IPS DF 19.7 (cell line): ENCODE results near the gene KDM2A.
"Not testable (repeated sequence)": the region's sequence is repeated elsewhere in the genome, so short reads cannot be mapped to it uniquely, and the experiment has no call there.

Experiments used
- DNase-seq: peaks from one replicate; pipeline ENCODE4 v3.0.0-alpha.2; 2013; ENCODE audit warnings: low read depth, low spot score

Gene KDM2A

DNA sequence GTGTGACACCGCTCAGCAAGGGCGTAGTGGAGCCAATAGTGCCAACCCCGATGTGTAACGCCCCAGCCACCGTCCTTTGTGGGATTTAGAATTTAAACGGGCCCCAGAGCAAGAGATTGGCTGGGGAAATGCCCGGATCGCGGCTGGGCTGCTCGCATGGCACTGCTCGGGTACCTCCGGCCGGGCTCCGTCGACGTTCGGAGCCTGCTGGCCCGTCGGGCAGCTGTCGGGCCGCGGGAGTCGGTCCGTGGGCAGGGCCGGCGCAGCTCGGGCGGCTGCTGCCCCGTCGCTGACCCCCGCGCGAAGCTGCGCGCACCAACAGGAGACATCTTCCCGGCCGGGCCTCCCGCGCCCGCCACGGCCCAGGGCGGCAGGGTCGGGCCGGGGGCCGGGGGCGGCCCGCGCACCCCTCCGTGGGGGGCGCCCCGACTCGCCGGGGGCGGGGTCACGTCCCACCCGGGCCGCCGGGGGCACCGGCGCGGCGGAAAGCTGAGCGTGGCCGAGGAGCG is 1.3 kb upstream of the KDM2A start:
- no peak for DNase-seq

DNA sequence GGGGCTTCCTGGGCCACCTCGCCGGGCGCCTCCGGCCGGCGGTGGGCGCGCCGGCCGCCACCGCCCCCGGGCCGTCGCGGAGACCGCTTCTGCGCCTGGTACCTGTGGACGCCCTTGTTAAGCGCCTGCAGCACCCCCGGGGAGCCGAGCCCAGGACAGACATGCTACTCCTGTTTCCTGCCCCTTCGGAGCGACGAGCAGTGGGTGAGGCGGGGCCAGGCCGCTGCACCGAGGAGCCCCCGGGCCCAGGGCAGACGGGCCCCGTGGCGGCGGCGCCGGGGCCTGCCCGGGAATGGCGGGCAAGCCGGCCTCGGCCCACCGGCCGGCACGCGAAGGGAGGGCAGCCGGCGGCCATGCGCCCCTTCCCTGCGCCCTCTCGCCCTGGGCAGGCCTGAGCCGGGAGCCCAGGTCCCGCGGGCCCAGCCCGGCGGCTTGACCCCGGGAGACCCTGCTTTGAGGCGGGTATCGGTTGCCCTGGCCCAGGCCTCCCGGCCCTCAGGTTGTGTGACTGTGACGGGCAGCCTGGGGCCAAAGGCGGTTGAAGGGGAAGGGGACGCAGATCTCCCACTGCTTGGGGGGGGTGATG is 789 bp upstream of the KDM2A start:
- DNase-seq = no peak

DNA sequence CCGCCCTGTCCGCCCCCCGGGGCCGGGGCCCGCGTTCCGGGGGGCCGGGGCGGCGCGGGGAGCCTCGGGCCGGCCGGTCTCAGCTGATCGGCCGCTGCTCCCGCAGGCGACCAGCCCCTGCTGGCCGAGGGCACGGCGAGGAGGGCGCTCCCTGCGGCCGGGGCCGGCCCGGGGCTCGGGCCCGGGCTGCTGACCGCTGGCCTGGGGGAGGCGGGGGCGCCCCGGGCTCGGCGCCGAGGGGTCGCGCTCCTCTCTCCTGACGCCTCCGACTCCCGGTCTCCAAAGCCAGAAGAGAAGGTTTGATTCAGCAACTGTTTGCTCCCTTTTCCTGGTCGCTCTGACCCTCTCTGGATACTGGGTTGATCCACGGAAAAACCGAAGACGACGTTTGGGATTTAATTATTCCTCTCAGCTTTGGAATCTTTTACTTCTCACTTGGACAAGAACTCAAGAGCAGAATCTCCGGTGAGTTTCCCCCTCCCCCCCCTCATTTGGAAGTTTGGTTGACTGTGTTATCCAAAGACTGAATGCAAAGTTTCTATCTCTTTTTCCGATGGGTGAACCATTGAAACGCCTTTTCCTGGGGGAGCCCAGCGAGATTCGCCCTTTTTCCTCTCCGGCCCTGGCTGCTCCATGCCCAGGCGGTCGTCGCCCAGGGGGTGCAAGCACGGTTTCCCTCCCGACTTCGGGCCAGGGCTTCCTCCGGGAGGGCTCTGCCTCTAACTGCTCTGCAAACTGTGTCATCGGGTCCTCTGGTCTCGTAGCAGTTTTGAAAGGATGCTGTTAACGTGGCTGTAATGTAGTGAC is 725 bp downstream of the KDM2A start:
- no peak for DNase-seq

DNA sequence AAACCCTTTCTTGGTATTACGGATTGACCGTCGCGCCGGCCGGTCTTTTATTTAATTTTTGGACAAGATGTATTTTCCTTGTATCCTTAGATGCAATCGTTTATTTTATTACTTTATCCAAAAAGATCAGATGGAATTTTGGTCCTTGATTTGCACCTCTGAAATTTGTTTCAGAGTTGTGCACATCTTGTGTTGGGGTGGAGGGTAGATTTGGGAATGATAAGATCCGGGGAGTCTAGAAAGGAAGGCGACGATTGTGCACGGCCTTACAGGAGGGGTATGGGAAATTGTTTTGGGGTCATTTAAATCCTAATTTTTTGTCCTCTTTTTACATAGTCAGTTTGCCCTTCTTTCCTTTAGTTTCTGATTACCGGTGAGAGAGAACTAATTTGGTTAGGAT is 1.4 kb downstream of the KDM2A start:
- DNase-seq = no peak

DNA sequence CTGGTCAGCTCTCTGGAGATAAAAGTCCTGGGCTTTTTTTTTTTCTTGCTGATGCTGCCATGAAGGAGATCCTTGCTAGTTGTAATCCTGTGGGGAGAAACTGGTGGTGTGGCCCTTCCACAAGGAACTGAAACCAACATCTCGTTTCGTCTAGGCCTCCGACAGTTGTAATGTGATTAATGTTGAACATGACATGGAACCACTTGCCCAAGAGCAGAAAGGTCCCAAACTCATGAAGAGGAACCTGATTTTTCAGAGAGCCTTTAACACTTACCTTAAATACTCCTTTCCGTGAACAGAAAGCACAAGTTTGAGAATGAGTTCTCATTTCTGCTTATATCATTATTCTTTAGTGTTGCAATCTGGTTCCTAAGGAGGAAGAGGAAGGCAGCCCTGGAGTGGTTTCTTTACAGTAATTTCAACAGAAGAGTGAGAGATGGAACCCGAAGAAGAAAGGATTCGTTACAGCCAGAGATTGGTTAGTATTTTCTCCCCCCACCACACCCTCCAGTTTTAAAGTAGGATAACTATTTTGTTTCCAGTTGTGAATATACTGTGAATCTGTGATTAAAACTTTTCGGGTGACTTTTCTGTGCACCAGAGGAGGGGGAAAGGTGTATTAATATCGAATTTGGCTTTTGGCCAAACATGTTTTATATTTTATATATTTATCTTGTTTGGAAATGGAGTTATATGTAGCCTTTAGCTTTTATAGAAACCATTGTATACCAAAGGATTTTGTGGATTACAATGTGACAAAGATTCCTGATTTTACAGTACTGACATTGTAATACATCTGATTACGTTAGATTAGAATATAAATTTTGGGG is 2.0 kb downstream of the KDM2A start:
- DNase-seq = no peak

DNA sequence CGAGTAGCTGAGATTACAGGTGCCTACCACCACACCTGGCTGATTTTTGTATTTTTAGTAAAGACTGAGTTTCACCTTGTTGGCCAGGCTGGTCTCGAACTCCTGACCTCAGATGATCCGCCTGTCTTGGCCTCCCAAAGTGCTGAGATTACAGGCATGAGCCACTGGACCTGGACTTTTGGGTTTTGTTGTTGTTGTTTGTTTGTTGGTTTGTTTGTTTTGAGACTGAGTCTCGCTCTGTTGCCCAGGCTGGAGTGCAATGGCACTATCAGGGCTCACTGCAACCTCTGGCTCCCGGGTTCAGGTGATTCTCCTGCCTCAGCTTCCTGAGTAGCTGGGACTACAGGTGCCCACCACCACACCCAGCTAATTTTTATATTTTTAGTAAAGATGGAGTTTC is 4.7 kb downstream of the KDM2A start:
- not testable (repeated sequence) for DNase-seq

DNA sequence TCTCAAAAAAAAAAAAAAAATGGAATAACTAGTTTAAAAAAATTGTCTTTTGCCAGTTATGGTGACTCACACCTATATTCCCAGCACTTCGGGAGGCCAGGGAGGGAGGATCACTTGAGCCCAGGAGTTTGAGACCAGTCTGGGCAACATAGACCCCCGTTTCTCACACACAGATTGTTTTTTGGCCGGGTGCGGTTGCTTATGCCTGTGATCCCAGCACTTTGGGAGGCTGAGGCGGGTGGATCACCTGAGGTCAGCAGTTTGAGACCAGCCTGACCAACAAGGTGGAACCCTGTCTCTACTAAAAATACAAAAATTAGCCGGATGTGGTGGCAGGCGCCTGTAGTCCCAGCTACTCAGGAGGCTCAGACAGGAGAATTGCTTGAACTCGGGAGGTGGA is 7.2 kb downstream of the KDM2A start:
- not testable (repeated sequence) for DNase-seq

DNA sequence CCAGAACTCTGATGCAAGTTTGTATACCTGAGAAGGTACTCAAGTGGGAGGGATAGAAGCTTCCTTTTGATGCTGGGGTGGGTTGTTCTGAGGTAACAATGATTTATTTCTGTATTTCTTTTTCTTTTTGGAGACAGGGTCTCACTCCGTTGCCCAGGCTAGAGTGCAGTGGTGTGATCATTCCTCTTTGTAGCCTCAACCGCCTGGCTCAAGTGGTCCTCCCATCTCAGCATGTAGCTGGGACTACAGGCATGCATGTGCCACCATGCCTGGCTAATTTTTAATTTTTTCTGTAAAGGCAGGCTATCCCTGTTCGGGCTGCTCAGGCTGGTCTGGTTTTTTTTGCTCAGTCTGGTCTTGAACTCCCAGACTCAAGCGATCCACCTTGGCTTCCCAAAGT is 7.9 kb downstream of the KDM2A start:
- no peak for DNase-seq

DNA sequence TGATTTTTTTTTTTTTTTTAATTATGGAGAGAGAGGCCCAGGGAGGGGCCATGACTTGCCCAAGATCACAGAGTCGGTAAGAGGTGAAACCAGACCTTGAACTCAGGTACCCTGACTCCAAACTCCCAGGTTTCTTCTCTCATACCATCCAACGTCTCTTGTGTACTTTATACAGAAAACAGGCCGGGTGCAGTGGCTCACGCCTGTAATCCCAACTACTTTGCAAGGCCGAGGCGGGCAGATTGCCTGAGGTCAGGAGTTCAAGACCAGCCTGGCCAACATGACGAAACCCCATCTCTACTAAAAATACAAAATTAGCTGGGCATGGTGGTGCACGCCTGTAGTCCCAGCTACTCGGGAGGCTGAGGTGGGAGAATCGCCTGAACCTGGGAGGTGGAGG is 11.8 kb downstream of the KDM2A start:
- not testable (repeated sequence) for DNase-seq

DNA sequence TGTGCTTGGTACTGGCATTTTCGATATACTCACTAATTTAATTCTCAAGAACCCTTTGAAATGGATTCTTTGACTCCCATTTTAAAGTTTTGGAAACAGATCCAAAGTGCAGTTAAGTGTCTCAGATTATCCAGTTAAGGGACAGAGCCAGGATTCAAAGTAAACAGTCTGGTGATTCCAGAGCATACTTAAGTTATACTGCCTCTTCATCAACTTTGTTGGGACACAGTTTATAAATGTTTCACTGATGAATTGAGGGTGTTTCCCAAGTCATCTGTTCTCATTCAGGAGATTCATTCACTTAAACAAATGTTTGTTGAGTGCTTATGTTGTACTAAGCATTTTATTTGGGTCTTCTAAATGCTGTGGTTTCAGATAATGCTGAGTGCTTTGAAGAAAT is 17.1 kb downstream of the KDM2A start:
- DNase-seq = no peak

DNA sequence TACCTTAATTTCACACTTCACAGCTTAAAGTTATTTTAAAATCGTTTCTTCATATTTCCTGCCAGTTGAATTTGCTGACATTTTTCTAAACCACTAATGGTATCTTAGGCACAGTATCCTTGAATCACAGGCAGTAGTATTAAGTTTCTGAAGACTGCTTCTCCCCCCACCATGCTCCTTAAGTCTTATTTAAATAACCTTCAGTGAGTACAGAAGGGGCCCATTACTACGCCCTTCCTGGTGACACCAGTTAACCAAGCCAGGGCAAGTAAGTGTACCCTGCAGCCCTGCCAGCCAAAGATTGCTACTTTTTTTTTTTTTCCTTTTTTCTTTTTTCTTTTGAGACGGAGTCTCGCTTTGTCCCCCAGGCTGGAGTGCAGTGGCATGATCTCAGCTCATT is 19.9 kb downstream of the KDM2A start:
- DNase-seq = no peak

DNA sequence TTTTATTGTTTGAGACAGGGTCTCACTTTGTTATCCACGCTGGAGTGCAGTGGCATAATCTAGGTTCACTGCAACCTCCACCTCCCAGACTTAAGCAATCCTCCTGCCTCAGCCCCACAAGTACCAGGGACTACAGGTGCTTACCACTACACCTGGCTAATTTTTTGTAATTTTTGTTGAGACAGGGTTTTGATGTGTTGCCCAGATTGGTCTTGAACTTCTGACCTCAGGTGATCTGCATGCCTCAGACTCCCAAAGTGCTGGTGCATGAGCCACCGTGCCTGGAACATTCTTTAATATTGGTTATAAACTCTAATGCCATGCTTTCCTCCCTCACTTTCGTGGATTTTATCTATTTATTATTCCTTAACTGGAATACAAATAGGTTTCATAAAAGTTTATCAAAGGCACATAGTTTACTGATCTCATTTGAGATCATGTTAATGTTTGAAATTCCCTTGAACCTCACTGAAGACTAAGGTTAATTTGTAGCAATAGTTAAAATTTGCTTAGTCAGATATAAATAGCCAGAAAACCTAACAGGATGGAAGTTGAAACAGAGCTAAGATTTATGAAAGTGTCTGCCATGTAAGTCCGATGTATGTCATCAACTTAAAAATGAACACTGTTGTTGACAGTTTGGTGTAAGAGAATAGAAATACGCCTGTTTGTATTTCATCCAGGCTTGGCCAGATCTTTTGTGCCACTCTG is 27.6 kb downstream of the KDM2A start:
- DNase-seq = no peak

DNA sequence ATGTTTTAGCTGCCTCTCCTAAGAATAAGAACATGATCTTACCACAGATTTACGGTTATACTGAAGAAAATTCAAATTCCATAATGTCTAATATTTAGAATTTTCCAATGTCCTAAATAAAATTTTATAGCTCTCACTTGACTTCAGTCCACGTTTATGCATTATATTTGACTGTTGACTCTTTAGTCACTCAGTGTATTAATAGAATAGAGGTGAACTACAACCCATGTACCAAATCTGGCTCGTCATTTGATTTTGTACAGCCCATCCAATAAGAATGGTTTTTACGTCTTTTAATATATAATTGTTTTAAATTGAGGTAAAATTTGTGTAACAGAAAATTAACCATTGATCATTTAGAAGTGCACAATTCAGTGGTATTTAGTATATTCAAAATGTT is 34.9 kb downstream of the KDM2A start:
- no peak for DNase-seq

DNA sequence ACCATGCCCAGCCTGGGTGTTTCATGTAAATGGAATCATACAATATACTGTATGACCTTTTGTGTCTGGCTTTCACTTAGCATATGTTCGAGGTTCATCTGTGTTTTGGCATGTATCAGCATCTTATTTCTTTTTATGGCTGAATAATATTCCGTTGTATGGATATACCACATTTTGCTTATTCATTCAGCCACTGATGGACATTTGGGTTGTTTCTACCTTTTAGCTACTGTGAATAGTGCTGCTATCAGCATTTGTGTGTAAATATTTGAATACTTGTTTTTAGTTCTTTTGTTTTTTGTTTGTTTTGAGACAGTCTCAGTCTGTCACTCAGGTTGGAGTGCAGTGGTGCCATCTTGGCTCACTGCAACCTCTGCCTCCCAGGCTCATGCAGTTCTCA is 35.7 kb downstream of the KDM2A start:
- DNase-seq = no peak

DNA sequence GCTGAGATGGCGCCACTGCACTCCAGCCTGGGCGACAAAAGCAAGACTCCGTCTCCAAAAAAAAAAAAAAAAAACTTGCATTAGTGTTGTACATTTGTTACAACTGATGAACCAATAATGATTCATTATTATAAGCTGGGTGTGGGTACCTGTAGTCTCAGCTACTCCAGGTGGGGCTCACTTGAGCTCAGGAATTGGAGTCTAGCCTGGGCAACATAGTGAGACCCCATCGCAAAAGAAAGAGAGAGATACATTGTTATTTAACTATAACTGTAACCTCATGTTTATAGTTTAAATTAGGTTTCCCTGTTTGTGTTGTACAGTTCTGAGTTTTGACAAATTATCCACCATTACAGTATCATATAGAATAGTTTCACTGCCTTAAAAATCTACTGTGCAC is 38.6 kb downstream of the KDM2A start:
- DNase-seq = no peak

DNA sequence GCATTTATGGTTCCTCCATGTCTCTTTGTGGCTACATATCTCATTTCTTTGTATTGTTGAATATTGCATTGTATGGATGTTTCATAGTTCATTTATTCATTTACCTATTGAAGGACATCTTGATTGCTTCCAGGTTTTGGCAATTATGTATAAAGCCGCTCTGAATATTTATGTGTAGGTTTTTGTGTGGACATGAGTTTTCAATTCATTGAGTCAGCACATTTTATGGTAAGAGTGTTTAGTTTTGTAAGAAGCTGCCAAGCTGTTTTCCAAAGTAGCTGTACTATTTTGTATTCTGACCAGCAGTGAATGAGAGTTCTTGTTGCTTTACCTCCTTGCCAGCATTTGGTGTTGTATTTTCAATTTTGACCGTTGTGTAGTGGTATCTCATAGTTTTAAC is 39.2 kb downstream of the KDM2A start:
- no peak for DNase-seq

DNA sequence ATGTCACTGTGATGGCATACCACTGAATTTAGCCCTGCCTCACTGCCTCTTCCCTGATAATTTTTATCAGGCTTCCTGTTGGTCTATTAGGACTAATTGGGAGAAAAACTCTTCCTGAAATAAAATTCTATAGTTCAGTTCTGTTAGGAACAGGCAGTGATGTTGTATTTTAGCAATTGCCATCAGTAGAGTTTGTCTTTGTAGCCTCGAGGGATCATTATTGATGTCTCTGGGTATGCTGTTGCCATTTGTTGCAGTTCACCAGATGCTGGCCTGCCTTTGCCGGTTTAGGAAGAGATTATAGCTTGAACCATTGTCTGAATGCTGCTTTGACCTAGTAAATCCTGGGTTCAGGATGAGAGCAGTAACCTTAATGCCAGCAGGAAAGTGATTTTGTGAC is 41.0 kb downstream of the KDM2A start:
- DNase-seq = no peak

DNA sequence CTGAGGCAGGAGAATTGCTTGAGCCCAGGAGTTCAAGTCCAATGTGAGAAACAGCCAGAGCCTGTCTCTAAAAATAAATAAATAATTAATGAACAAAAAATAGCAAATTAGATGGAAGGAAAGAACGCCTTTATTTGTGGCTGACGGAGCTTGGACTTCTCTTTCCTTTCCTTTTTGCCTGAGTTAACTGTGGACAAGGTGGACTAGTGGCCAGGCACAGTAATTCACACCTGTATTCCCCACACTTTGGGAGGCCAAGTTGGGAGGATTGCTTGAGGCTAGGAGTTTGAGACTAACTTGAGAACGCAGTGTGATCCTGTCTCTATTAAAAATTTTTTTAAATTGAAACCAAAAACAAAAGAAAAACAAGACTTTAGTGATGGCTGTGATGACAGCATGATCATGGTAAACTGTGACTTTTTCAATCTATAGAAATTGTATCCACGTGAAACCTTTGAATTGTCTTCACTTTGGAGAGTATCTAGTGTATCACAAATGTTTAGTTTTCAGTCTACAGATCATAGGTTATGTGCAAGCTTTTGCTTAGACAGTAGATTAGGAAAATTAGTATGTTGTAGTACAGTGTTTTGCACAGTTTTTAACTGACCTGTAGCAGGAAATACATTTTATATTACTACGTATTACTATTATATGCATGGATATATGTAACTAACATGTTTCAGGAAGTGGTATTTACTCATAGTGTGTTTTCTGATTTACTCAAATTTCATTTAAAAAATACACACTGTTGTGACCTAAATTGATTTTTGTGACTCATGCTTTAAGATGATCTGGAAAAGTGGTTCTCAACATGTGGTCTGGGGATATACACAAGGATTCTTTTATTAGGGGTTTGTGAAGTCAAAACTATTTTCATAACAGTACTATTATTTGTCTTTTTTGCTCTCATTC is 42.1 kb downstream of the KDM2A start:
- DNase-seq = no peak

DNA sequence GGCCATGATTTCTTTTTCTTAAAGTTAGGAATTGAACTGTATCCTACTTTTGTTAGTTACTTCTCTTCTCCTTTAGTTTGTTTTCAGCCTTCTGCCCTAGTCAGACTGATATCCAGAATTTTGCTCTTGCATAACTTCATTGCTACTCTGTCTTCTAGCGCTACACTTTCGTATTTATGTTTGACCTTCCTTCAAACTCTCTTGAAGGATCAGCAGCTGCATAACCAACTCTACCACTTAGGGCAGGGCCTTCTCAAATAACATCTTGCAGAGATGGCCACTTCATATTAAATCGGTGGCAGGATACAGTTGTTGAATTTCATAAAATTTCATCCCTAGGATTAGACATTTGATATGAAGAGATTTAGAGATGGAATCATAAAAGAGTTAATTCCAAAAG is 43.9 kb downstream of the KDM2A start:
- DNase-seq = no peak

DNA sequence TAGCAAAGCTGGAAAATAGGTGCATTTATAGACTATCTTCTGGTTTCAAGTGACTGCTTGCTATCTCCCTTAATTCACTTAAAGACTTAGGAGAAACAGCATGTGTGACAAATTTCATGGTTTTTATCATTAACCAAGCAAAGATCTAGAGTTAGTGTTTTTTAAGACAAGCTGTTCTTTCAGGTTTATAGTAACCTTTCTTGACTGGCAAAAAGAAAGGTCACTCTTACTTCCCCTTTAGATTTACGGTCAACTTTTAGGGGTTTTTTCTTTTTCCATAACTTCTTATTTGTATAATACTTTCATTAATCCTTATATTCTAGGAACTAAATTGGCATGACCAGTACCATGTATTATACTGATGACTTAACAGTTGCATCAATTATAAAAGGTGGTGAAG is 46.6 kb downstream of the KDM2A start:
- no peak for DNase-seq

DNA sequence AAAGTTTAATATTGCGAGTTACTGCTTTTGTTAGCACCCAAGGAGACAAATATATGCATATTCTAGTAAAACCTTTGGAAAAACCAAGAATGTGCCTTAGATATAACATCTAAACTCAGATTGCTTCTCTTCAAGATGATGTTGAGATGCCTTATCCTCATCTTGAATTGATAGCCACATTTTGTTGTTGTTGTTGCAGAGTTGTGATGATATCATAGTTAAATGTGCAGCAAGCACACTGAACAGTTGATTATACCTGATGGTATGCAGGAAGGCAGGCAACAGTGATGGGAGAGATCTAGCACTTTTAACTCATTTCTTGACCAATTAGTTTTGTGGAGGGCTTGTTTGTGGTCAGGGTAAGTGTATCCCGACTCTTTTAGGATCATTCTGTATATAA is 48.0 kb downstream of the KDM2A start:
- no peak for DNase-seq
